Putamen (tissue), 1 donor: ENCODE results near the gene PAPSS2.
A peak's percentile ranks its signal among the peaks of the same experiment; 100 is the strongest.

Experiments
- DNase-seq: peaks from one replicate; pipeline ENCODE4 v3.0.0-alpha.2; 2016; ENCODE audit warnings: low spot score

The PAPSS2 gene

DNA sequence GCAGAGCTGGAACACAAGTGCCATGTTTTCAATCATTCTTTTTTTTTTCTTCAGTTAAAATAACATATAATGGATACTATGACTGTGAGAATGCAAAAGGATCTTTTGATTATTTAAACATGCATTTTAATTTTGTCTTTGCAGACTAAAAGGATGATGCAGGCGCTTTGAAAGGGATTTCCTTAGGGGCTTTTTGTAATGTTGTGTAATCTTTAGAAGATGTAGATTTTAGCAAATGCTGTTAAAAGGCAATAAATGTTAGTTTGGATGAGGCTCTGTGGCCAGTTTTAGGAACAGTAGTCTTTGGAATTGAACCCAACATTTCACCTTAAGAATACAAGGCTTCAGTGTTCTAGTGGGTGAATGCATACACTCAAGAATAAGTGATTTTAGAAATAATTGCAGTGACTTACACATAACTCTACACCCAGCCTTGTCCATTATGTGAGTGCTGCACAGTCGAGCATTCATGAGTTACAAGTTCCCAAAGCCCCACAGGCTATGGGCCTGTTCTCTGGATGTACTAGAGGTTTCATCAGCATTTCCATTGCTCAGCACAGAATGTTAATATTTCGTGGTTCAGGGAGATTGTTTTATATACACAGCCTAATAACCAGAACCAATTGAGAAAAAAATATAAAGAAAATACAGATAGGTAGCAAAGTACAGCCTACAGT, 11.6 kb downstream of the PAPSS2 start:
- no peak for DNase-seq

DNA sequence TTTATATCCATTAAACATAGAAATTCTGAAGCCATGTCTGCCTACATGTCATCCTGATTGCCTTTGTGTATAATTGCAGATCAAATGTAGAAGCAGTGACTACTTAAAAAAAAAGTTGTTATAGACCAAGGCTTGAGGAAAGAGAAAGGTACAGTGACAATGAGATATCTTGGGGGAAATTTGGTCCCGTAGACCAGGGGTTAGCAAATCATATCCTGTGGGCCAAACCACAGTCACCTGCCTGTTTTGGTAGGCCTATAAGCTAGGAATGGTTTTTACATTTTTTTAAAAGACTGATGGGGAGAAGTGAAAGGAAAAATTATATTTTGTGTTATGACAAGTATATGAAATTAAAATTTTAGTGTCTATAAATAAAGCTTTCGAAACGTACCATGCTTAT, 12.9 kb downstream of the PAPSS2 start:
- no peak for DNase-seq

DNA sequence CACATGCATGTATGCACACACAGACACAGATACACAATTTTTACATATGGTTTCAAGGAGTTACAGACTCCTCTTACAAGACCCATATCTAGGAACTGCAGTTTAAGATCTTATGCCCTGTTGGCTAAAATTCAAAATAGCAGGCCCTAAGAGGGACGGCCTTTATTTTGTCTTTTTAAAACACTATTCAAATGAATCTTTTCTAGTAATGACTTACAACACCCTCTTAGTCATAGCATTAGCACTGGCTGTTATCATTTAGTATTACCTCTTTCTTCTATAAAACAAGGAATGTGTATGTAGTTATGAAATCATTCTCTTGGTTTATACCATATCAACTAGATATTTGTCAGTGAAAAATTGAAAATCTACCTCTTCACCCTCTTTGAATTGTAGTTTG, 15.3 kb downstream of the PAPSS2 start:
- no peak for DNase-seq

DNA sequence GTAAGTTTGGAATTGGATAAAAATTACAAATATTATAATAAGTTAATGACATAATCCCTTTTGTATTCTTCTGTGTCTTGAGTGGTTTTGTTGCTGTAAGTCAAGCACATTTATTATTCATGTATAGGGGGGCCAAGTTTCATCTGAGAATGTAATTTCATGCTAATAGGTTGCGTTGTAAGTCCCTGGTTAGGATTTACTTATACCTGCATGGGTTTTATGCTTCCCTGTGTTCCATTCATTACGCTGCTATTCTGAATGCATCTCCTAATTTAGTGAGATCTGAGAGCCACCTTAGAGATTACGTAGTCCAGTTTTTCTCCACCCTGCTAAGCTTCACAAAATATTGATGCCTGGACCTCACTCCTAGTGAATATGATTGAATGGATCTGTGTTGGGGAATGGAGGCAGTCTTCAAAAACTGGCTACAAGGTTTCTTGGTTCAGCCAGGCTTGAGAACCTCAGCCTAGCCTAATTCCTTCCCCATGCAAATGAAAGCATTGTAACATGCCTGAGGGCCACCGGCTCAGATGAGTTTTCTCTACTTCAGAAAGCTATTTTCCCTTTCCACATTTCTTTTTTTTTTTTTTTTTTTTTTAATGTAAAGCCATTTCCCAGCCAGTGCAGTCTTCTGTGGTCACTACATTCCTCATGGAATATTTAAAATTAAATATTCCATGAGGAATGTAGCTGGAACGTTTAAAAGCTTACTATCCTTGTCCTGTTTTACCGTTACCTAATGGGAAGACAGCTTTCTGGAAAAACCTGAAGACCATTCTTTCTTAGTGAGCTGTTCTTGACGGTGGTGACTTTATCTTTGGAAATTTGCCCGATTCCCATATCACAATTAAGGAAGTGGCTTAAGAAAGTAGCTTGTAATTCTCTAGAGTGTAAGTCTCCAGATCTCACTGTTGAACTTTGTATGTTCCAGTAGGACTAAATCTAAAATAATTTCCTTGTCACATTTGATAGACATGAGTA, 16.0 kb downstream of the PAPSS2 start:
- no peak for DNase-seq

DNA sequence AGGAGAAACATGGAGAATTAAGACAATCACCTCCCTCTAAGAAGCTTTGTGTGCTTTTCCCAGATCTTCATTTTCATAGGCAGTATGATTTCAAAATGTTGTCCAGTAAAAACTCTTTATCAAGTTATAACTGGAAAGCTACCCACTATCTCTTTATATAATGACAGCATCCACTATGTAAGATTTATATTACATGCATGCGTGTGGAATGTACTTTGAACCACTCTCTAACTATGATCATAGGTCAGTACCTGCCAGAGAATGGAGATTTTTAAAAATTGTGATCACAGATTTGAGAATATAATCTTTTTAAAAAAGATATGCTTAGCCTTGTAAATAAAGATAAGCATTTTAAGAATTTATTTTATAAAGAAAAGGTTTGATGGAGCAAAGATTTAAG, 17.9 kb downstream of the PAPSS2 start:
- DNase-seq, result no peak

DNA sequence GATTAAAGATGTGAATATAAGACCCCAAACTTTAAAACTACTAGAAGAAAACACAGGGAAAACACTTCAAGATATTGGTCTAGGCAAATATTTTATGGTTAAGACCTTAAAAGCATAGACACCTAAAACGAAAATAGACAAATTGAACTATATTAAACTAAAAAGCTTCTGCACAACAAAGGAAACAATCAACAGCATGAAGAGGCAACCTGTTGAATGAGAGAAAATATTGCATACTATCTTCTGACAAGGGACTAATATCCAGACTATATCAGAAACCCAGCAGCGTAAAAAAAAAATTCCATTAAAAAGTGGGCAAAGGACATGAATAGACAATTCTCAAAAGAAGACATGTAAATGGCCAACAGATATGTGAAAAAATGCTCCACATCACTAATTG, 18.6 kb downstream of the PAPSS2 start:
- DNase-seq, result no peak

DNA sequence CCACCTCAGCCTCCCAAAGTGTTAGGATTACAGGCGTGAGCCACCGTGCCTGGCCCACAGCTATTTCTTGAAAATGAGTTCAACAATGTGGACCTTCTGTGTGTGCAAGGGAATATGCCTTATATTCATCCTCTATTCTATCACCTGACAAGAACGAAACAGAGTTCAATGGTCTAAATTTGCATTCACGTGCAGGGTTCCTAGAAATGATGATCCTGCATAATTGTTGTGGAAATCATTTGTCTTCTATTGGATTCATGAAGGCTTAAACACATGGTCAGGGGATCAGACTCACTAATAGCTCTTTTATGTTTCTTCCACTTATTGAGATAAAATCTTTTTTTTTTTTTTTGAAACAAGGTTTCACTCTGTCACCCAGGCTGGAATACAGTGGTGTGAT, 23.7 kb downstream of the PAPSS2 start:
- DNase-seq, result no peak

DNA sequence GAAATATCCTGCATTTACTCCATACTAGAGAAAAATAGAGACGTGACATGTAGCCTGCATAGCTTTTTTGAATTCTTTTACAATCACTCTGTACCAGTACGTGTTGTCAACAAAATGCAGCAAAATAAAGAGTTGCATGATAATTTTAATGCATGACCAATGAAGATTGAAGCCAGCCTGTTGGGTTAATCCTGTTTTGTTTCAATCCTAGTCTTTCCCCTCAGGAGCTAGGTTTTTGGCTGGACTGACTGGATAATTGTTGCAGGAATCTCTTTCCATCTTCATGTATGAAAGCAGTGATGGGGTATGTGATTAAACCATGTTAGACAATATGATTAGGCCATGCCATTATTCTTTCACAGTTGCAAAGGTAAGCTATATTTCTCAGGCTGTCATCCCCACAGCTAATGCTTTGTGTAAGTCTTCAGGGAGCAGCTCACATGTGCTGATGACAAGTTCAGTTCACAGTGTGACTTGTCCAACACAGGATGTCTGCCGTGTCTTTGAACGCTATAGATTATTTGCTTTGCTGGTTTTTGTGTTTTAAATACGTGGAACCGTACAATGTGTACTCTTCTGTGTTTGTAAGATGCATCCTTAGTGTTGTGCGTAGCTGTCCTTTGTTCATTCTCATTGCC, 24.4 kb downstream of the PAPSS2 start:
- no peak for DNase-seq

DNA sequence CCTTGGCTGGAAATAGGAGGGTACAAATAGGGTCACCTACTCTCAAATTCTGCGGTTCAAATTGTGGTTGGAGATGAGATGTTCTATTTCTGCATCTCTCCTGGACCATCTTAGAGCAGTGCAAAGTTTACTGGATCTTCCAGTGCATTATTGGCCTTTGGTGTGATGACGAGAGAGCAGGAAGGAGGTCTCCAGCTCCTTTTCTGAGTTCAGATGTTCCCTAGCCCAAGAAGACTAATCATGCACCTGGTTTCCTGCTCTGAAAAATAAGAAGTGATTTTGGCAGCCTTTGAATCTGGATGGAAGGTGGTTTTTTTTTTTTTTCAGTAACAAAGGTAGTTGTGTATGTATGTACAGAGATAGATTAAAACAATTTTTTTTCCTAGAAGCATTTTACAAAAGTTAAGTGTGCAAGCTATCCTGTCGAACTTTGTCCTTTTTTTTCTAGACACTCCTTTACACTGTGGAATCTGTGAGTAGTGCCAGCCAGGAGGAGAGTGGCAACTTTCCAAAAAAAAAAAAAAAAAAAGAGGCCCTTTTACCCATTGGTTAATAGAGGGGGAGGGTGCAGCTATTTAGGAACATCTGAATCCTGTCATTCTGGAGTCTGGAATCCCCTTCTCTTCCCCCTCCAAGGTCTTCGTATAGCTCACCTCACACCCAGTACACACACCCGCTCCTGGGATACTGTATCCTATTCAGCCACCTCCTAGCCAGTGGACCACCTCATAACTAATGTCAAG, 26.3 kb downstream of the PAPSS2 start:
- DNase-seq, result no peak

DNA sequence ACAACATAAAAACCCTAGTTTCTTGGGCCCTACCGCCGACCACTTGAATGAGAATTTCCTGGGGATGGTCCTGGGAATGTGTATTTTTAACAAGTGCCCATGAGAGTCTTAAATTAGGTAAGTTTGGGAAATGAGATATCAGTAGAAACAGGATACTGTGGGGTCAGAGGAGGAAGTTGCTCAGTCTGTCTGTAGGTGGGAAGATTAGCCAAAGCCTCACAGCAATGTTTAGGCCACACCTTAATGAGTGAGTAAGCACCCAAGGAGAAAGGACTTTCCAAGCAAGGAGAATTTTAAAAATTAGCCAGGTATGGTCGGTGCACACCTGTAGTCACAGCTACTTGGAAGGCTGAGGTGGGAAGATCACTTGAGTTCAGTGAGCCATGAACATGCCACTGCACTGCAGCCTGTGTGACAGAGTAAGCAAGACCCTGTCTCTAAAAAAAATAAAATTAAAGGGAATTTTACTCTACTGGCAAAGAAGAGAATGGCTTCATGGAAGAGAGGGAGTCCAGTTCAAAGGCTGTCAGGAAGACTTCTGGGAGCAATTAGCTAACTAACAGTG, 31.9 kb downstream of the PAPSS2 start:
- DNase-seq, result no peak

DNA sequence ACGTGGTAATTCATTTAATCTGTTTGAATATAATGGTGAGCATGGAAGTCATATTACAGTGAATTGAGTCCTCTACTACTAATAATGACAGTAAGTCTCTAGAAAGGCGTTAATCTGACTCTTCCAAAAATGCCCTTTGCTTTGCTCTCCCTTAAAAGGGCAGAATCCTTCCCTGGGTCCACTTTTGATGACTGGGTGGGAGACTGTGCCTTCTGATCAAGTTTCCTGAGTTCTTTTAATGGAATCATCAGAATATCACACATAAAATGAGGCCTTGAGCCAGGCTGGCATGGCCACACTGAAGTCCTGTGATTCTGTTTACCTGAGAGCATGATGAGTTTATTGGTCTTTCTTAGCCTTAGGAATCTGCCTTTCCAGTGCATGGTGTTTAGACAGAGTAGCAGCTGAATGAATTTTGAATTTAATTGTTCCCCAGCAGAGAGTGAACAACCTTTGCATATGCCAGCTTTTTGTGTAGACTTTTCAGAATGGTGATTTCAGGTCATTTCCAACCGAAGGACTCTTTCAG, 33.3 kb downstream of the PAPSS2 start:
- no peak for DNase-seq

DNA sequence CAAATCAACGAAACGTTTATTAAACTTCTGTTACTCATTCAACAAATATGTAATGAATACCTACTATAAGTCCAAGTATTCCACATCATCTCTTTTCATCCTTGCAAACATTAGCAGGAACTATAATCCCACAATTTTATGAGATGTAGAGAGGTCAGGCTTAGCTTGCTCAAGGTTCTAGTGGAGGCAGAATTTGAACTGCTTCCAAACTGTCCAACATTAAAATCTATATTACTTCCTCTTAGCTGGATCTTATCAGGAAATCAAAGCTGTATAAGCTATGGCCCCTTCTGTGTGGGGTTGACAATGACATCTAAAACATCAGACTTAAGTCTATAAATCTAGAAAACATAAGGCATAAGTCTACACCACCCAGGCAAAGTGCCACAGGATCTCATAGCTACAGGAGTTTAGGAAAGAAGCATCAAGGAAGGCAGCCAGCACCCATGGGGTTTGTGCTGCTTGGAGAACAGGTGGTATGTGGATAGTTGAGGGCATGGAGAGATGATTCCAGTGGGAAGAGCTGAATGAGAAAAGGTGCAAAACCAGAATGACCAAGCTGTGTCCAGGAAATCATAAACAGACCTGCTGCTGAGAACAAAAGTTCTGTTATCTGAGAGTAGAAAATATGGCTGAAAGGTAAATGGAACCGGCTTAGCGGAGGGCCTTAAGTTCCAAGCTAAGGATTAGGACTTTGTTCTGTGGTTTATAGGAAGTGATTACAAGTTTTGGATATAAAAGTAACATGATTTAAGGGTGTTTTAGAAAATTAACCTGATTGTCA, 34.5 kb downstream of the PAPSS2 start:
- DNase-seq, result no peak

DNA sequence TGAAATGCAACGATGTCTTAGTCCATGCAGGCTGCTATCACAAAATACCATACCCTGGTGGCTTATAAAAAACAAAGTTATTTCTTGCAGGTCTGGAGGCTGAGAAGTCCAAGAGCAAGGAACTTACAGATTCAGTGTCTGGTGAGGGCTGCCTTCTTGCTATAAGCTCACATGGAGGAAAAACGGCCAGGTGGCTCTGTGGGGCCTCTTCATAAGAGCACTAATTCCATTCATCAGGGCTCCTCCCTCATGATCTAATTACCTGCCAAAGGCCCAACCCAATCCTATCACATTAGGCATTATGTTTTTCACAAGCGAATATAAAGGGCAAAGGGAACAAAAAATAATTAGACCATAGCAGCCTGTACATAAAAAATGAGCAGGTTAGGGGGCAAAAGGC, 35.4 kb downstream of the PAPSS2 start:
- no peak for DNase-seq

DNA sequence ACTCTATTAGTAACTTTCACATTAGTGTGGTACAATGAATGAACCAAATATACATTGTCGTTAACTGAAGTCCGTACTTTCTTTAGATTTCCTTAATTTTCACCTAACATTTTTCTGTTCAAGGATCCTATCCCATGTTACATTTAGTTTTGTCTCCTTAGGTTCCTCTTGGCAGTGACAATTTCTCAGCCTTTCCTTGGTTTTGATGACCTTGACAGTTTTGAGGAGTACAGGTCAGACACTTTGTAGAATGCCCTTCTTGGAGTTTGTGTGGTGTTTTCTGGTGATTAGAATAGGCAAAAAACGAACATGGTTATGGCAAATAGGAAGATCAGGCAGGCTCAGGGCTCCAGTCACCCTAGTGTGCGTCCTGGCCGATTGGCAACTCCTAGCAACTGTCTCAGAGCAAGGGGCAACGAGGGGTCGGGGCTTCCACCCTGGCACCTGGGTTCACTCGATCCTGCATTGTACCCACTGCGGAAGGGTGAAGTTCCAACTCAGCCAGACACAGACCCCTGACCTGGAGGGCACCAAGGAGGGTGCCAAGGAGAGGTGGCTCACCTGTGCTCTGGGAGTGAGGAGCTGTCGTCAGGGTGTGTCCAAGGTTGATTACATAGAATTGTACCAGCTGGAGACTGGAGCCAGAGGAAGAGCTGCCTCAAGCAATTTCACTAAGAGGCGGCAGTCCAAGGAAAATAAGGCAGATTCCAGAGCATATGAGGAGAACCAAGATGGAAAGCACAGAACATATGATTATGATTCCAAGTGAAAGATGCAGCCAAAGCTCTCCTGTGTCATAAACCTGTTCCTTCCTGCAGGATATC, 37.5 kb downstream of the PAPSS2 start:
- no peak for DNase-seq

DNA sequence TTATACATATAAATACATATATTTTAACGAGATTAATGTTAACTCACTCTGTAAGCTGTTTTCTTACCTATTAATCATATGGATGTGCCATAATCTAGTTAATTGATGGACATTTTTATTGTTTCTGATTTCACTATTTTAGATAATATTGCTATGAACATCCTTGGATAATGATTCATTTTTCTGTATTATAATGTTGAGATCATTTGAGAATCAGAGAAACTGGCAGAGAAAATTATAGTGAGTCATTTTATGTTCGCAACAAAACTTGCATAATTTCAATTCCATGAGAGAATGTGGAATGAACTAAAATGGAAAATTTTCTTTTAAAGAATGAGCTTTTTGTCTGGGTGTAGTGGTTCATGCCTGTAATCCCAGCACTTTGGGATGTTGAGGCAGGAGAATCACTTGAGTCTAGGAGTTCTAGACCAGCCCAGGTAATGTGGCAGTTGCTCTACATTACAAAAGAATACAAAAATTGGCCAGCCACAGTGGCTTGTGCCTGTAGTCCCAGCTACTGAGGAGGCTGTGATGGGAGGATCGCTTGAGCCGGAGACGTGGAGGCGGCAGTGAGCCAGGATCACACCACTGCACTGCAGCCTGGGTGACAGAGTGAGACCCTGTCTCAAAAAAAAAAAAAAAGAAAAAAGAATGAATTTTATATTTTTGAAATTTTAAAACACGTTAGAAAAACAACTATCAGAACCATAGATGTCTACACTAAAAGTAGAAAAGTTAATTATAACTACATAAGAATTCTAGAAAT, 40.5 kb downstream of the PAPSS2 start:
- DNase-seq, result peak; percentile 16

DNA sequence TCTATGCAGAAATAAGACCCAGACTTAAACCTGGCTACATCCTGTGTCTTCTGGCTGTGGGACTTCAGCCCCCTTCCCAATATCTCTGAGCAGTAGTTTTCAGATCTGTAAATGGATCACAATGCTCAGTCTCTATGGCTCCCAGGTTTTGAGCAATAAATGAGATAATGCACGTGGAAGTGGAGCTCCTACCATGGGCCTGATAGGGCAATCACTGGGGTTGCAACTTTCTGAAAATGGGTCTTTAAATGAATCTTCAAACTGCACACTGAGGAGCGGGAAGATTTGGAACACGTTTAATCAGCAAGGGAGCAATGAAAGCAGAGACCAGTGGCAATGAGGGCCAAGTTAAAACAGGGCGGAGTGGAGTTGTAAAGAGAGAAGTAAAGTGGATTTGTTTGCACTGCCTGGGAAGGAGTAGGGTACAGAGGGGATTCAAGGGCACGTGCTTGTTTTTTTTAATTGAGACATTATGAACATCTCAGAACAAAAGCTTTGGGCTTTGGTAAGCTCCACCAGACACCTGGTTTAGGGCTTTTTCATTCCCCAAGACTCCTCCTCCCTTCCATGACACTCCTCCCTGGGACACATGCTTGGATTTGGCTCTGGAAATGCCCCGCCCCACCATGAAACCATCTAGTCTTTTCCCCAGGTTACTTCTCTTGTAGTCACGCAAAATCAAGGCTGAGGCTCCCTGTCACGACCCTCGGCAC, 42.7 kb downstream of the PAPSS2 start:
- no peak for DNase-seq

DNA sequence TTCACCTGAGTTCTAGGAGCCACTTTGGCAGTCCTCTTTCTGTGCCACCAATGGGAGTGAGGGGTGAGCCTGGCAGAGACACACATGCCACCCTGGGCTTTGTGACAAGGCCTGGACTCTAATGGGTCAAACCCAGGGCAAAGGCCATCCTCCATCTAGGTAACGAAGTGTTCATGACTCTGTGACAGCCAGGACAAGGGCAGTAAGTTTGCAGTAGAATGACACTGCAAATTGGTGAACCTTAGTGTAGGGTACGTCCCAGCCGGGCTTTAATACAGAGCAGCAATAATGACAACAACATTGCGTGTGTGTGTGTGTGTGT, 43.3 kb downstream of the PAPSS2 start:
- DNase-seq, result no peak

DNA sequence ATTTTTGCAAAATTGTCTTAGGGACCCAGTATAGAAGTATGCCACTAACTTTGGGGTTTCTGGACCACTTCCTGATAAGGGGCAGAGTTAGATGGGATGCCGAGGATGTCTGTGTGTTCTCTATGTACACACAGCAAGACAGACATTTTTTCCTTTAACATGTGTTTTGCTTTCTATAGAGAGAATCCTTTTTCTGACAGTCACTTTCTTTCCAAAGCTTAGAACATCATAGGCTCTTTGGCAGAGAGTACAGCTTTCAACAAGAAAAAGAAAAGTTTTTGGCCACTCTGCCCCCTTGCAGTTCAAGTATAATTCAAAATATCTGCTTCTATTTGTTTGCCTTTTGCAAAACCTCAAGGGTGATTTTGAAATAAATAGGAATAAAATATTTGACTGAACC, 44.1 kb downstream of the PAPSS2 start:
- DNase-seq, result no peak

DNA sequence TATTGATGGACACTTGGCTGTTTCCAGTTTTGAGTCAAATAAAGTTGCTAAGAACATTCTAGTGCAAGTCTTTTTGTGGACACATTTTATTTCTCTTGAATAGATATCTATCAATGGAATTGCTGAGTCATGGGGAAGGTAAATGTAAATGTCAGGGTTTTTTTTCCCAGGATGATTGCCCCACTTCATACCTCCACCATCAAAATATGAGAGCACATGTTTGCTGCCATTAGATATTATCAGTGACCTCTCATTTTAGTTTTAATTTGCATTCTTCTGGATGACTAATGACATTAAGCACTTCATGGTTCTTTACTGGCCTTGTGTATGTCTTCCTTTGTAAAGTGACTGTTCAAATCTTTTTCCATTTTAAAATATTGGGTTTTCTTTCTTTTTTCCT, 45.7 kb downstream of the PAPSS2 start:
- DNase-seq, result no peak
